Stimulated activated CD4-positive, alpha-beta T cell treated with anti-CD3 and anti-CD28 coated beads, TNF-alpha, amount 100 ng/mL, for 48 hours (primary cell): ENCODE measurements around the gene DOP1A.
A peak's percentile ranks its signal among the peaks of the same experiment; 100 is the strongest.

Source experiments
- DNase-seq, 3 donors: peaks; one replicate each; pipeline ENCODE4 v3.0.0-alpha.2; 2020; ENCODE audit warnings: low read depth in 3 of 3

DOP1A gene

DNA sequence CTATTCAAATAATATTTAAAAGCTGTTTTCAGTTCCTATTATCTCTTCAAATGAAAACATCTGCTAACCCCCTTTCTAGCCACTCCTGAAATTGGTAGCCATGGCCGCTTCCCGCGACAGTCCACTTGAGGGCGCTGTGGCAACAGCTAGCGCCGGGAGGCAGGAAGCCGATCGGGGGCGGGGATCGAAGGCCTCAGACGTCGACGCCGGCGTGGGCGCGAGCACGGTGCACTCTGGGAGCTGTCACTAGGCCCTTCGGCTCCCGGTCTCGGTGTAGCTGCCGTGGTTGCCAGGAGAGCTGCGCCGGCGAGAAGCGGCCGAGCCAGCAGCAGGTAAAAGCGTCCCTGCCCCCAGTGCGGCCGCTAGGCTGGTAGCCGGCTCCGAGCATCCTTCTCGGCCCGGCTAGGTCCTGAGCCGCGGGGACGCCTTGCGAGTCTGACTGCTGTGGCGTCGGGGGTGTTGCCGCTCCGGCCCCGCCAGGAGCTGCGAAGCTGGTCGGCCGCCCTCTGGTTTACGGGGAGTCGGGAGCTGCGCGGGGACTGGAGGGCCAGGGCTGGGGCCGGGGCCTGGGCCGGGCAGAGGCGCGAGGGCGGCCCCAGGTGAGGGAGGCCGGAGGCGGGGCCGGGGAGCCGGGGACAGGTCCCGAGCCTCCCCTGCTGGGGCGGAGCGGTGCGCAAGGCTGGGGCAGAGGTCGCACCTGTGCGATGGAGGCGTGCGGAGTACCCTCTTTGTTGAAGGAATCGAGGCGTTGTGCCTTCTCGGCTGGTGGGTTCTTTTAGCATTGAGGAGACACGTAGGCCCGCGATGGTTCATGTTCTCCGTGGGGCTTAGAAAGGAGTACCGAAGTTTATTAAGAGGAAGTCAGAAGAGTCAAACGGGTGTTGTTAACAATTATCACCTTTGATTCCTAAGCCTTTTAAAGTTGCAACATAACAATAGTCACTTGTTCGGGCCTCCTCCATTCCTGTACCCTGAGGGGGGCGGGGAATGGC, at the start of gene DOP1A:
Gene DOP1A, plus strand, starts transcription at position 224 of the 992 bp plus-strand sequence. CDS start 29,307 bp downstream, outside the sequence.
- peak; percentile 94 to 98 (median 94) for DNase-seq

GRCh38 chr6:83019741-83020140, 47.7 kb upstream of the DOP1A start:
- DNase-seq: no peak

- no peak for DNase-seq
These were observed 35.8 kb upstream of the DOP1A start for GRCh38 chr6:83031689-83032088.

DNA sequence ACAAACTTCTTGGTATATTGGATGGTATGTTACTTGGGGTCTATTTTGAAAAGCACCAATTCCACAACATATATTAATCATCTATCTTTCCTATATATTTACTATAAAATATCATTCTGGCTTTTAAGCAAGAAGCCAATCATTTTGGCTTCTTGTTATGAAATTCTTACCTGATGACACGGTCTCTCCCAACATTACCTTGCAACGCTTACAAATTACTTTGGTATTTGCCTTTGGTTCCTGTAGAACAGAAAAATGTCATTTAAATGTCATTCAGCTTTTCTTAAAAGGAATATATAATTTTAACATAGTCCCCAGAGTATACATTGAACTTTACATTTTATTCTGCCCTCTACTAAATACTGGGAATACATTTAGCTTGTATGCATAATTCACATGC, 29.2 kb upstream of the DOP1A start:
- DNase-seq: no peak

- no peak for DNase-seq
These were observed 24.9 kb upstream of the DOP1A start for GRCh38 chr6:83042467-83043053.

- no peak for DNase-seq
These were observed 23.2 kb upstream of the DOP1A start for GRCh38 chr6:83044091-83044768.

GRCh38 chr6:83047065-83047754, 20.3 kb upstream of the DOP1A start:
- no peak for DNase-seq

- no peak for DNase-seq
These were observed 15.9 kb upstream of the DOP1A start for GRCh38 chr6:83051377-83052172.

GRCh38 chr6:83053678-83054077, 13.8 kb upstream of the DOP1A start:
- no peak for DNase-seq

GRCh38 chr6:83055366-83055964, 12.0 kb upstream of the DOP1A start:
- DNase-seq: no peak

DNA sequence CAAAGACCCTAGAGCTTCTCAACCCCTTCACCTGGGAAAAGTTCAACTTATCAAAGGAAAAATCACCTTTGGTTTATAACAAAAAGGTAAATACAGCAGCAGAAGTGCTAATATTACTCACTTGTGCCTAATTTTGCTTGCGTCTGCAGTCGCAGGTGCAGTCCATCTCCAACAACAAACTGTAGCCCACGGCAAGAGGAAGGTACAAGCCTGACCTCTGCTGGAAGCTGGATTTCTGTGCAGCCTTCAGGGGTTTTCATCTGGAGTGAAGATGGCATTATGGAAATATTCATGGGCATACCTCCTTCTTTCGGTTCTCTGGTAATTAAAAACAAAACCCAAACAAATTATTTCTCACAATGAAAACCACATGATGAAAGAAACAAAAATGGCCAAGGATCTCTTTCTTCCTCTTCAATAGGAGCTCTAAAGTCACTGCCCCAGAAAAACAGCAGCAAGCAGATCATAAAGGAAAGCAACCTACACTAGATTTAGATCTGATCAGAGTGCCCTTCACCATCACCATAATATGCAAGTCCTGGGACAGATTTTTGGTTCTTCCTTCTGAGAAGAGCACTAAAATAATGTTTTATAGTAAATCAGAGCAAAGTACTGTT, 9.7 kb upstream of the DOP1A start:
- no peak for DNase-seq

DNA sequence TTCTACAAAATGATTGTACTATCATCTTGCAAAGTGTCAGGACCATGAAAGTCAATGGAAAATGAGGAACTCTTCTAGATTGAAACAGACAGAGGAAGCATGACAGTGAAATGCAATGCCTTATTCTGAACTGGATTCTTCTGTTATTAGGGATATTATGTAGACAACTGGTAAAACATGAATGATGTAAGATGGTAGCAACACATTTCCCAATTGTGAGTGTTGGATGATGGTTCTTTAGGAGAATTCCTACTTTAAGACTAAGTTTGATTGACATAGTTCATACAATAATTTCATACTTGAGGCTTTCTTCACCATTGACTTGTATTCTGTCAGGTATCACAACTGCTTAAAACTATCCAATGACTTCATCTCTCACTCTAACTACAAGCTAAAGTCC, 6.3 kb upstream of the DOP1A start:
- no peak for DNase-seq

DNA sequence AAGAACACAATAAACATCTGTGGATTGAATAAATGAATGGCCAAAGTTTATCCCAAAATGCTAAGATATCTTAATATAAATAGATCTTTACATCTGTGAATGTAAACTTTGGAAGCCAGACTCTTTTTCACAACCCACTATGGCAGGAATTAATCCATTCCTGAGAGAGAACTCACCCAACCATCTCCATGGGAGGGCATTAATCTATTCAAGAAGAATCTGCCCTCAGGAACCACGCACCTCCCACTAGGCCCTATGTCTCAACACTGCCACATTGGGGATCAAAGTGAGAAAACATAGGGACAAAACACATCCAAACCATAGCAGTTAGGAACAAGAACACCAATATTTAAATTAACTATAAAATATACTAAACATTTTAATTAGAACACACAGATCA, 5.2 kb upstream of the DOP1A start:
- no peak for DNase-seq

- peak; percentile 85 to 94 (median 88) for DNase-seq
These were observed 1.8 kb upstream of the DOP1A start, which contains the start of gene UBE3D for GRCh38 chr6:83065511-83066192. TSS of gene UBE3D (minus strand) at chr6:83065841. CDS start at chr6:83065718, 123 bp downstream.

GRCh38 chr6:83068616-83069015, 1.1 kb downstream of the DOP1A start:
- no peak for DNase-seq

GRCh38 chr6:83069633-83070032, 2.2 kb downstream of the DOP1A start:
- no peak for DNase-seq

DNA sequence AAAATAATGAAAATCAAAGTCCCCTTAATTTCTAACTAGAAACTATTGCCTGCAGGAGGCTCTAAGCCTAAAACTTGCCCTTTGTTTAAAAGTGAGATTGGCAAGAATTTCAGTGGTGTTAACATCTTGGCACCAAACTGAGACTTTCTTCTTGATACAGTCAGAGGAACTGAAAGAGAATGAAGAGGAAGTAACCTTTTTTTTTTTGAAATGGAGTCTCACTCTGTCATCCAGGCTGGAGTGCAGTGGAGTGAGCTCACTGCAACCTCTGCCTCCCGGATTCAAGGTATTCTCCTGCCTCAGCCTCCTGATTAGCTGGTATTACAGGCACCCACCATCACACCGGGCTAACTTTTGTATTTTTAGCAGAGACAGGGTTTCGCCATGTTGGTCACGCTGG, 3.6 kb downstream of the DOP1A start:
- no peak for DNase-seq

DNA sequence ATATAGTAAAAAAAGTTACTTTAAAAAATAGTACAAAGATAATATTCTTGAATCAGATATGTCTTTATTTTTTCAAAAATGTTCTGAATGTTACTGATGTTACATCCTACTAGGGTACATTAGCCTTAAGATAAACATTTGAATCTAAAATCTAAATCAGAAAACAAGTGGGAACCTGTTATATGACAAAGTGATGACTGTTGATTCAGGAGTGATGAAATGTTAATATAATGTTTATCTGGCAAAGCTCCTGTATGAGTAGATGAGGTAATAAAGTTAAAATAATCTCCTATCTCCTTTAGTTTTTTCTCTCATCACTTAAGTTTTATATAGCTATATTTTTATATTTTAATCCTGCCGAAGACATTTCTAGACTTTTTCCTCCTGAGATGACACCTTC, 4.2 kb downstream of the DOP1A start:
- DNase-seq: no peak

DNA sequence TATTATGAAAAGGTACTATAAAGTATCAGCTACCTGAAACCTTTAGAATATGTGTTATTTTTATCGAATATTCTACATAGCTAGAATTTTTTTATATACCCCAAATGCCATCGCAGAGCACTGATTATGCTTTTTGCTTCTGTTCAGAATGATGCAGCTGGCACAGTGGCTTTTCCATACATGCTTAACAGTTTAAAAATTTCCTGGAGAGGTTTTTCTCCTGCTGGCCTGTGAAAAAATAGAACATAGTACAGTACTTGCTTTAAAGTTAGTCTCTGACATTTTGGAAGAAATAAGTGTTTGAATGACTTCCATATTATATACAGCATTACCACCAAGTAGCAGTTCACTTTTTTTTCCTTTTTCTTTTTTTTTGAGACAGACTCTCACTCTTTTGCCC, 5.3 kb downstream of the DOP1A start:
- no peak for DNase-seq
